ENCODE data around the gene FNDC7.
"Not testable (repeated sequence)": the region's sequence is repeated elsewhere in the genome, so short reads cannot be mapped to it uniquely, and the experiment has no call there.

The FNDC7 gene

GRCh38 chr1:108712606-108713150 lies at the start of gene FNDC7:
Gene FNDC7 (plus strand): TSS chr1:108712908. CDS start chr1:108712934, 26 bp downstream.
- in situ Hi-C loops (cut with HindIII; ENCODE audit: low sequenced_read_pairs): no loop called here

DNA sequence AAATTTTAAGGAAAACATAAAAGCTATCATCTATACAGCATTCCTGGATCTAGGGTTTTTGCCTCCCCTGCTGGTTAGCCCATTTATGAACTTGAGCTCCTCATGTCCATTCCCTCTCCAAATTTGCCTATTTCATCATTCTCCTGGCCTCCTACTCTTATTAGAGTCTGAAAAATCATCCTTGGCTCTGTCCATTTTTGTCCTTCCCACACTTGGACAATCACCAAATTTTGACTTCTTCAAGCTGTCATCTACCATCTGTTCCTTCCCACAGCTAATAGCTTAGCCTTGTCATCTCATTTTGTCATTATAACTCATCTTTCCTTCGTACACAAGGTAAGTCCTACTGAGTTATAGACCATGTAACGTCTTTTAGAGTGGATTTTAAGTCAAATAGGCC lies 49.6 kb upstream of the FNDC7 start:
- in situ Hi-C loops (cut with HindIII; ENCODE audit: low sequenced_read_pairs): no loop called here

- in situ Hi-C loops (cut with HindIII; ENCODE audit: low sequenced_read_pairs): no loop called here
Observed at GRCh38 chr1:108664481-108664880, 48.2 kb upstream of the FNDC7 start.

DNA sequence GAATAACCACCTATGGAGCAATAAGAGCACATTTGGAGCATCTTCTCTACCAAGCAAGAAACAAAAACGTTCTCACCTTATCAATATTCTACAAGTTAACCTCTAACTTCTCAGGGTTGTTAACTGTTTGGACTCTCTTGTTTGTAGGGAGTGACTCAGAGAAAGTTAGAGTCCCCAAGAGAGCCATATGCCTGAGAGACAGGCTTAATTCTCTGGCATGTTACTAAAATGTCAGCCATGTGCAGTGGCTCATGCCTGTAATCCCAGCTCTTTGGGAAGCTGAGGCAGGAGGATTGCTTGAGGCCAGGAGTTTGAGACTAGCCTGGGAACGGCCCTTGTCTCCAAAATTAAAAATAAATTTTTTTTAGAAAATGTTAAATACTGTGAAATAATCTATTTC lies 47.6 kb upstream of the FNDC7 start:
- in situ Hi-C loops (cut with HindIII; ENCODE audit: low sequenced_read_pairs): no loop called here

GRCh38 chr1:108665771-108666170 lies 46.9 kb upstream of the FNDC7 start:
- in situ Hi-C loops (cut with HindIII; ENCODE audit: low sequenced_read_pairs): no loop called here

DNA sequence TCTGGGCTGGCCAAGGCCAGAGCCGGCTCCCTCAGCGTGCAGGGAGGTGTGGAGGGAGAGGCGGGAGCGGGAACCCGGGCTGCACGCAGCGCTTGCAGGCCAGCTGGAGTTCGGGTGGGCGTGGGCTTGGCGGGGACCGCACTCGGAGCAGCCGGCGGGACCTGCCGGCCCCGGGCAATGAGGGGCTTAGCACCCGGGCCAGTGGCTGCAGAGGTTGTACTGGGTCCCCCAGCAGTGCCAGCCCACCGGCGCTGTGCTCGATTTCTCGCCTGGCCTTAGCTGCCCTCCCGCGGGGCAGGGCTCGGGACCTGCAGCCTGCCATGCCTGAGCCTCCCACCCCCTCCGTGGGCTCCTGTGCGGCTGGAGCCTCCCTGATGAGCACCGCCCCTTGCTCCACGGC lies 45.3 kb upstream of the FNDC7 start:
- in situ Hi-C loops (cut with HindIII; ENCODE audit: low sequenced_read_pairs): not testable (repeated sequence)

GRCh38 chr1:108668777-108669176 lies 43.9 kb upstream of the FNDC7 start:
- in situ Hi-C loops (cut with HindIII; ENCODE audit: low sequenced_read_pairs): no loop called here

GRCh38 chr1:108669679-108670078 lies 43.0 kb upstream of the FNDC7 start:
- in situ Hi-C loops (cut with HindIII; ENCODE audit: low sequenced_read_pairs): no loop called here

DNA sequence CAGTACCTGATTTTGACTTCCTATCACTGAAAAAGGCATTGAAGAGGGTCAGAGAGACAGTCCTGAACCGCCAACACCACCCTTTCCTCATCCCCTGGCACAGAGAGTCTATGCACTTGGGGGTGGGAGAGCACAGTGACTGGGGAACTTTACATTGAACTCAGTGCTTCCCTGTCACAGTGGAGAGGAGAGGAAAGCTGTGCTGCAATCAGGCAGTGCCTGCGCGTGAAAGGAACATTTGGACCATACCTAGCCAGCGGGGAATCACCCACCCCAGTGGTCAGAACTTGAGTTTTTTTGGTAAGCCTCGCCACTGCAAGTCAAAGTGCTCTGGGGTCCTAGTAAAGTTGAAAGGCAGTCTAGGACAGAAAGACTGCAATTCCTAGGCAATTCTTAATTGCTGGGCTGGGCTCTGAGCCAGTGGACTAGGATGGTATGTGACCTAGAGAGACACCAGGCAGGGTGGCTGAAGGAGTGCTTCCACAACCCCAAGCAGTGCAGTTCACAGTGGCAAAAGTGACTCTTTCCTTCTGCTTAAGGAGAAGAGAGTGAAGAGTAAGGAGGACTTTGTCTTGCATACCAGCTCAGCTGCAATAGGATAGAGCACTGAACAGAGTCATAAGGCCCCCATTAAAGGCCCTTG lies 42.5 kb upstream of the FNDC7 start:
- in situ Hi-C loops (cut with HindIII; ENCODE audit: low sequenced_read_pairs): no loop called here

DNA sequence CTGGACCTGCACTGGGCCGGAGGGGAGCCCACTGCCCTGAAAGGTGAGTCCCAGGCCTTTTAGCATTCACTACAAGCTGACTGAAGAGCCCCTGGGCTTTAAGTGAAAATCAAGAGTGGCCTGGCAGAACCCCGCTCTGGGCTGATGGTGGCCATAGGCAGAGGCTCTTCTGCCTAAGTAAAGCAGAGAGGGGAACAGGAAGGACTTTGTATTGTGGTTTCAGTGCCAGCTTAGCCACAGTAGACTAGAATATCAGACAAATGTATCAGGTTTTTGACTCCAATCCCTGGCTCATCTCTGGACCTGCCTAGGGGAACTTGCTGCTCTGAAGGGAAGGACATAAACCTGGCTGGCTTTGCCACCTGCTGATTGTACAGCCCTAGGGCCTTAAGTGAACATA lies 41.6 kb upstream of the FNDC7 start:
- in situ Hi-C loops (cut with HindIII; ENCODE audit: low sequenced_read_pairs): no loop called here

DNA sequence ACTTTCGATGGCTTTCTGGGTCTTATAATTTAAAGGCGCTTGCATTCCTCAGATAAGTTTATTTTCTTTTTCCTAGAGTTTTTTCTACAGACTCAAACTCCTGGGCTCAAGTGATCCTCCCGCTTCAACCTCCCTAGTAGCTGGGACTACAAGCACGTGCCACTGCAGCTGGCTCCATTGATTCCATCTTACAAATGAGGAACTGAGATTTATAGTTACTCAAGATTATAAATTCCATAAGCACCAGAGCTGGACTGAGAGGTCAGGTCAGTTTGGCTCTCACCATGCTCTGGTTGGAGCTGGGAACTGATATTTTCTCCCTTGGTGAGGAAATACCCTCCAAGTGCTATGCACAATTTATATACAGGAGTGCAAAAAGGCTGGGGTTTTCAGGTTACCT lies 34.0 kb upstream of the FNDC7 start:
- in situ Hi-C loops (cut with HindIII; ENCODE audit: low sequenced_read_pairs): no loop called here

GRCh38 chr1:108679586-108680213 lies 33.0 kb upstream of the FNDC7 start:
- in situ Hi-C loops (cut with HindIII; ENCODE audit: low sequenced_read_pairs): no loop called here

DNA sequence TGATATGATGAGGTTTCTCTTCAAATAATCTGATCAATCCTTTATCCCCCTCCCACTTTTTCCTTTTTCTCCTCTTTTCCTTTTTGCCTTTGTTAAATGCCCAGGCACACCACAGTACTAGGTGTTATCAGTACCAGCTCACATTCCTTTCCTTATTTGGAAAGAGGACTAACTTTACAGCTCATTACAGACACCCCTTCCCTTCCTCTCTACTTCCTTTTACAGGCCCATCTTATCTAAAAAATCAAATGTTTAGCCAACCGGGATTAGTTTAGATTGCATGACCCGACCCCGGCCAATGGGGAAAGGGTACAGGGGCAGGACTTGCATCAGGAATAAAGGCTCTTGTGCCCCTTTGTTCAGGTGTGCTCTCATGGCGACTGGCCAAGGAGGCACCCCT lies 31.0 kb upstream of the FNDC7 start:
- in situ Hi-C loops (cut with HindIII; ENCODE audit: low sequenced_read_pairs): not testable (repeated sequence)

DNA sequence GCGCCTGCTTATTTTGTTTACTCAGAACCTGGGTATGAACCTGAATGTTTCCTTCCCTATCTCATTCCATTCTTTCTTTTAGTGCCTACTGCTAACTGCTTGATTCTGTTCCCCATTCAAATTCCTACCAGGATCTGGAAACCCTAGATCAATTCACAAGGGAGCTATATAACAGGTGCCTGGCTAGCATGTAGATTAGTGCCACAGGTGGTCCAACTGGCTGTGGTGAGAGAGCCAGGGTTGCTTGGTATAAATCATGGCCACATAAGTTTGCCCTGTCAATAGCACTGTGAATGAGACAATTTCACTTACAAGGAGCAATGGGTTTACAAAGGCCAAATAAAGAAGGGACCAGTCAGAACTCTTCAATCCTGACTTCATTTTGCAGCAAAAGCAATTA lies 27.2 kb upstream of the FNDC7 start:
- in situ Hi-C loops (cut with HindIII; ENCODE audit: low sequenced_read_pairs): no loop called here

DNA sequence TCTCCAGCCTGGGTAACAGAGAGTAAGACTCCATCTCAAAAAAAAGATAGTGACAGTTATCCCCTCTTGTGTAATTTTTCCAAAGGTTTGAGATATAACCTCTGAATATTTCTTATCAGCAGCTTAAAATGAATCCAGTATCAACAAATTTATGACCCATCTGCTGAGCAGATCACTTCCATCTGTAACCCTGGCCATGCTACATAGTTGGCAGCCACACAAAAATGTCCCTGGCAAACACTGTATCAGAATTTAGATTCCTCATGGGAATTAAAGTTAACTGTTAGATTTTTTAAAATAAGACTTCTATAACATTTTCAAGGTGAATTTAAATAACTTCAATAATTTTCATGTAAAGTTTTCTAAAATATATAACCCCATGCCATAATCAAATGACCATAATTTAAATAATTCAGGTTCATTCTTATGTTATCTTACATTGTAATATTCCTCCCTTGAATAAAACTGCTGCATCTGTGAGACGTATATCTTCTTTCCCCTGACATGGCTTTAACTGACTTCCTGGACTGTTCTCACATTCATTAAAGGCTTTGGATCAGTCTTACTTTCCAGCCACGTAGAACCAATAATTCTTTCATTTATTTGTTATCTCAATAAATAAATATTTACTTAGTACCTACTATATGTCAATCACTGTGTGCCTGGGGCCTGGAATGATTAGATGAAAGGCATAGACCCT lies 25.9 kb upstream of the FNDC7 start:
- in situ Hi-C loops (cut with HindIII; ENCODE audit: low sequenced_read_pairs): no loop called here

- in situ Hi-C loops (cut with HindIII; ENCODE audit: low sequenced_read_pairs): no loop called here
Observed at GRCh38 chr1:108691128-108691941, 21.4 kb upstream of the FNDC7 start.

DNA sequence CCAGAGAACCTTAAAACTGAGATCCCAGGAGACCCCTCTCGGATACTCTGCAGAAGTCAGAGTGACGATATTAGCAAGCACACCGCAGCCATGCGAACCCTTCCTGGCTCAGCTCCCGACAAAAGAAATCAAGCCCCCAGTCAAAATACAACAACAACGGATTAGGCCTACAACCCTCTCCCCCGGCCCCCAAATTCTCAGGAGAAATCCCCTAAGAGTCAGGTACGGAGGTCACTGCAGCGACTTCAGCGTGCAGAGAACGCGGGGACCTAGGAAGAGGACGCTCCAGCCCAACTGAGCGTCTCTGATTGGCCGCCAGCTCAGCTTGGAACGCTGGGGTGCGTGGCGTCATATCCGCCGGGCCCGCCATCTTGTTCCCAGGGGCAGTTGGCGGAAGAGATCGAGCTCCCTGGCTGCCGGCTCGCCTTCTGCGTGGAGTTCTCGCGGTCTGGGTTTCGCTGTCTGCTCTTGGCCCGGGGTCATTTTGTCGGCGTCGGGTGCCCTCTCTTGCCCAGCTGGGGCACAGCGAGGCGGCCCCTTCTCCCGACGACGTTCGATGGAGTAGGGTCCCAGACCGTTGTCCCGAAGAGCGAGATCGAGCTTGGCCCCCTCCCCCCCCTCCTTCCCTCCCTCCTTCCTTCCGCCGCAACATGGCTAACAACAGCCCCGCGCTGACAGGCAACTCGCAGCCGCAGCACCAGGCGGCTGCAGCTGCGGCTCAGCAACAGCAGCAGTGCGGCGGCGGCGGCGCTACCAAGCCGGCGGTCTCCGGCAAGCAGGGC lies 20.6 kb upstream of the FNDC7 start, which contains the start of gene PRPF38B:
Gene PRPF38B (plus strand): TSS at position 369 of the 782 bp plus-strand sequence. CDS start 282 bp downstream, at position 651.
- in situ Hi-C loops (cut with HindIII; ENCODE audit: low sequenced_read_pairs): no loop called here

GRCh38 chr1:108692724-108693655 lies 19.7 kb upstream of the FNDC7 start:
- in situ Hi-C loops (cut with HindIII; ENCODE audit: low sequenced_read_pairs): no loop called here

DNA sequence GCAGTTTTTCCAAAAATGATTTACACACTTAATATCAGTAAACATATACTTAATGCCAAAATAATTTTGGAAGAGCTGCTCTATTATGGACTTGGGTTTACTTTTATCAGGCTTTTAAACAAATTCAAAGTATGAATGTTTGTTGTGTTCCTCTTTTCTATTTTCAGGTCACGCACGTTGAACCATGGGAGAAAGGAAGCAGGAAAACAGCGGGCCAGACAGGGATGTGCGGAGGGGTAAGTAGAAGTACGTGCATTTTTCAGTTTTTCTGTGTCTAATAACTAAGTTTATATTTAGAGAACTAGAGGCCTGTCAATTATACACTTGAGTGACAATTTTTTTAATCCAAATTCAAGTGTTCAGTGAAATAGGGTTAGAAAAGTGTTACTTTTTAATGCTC lies 17.2 kb upstream of the FNDC7 start:
- in situ Hi-C loops (cut with HindIII; ENCODE audit: low sequenced_read_pairs): no loop called here
